ENCODE data around the gene ANKRD27. TPM values are rescaled to one million over a fixed set of nuclear protein-coding genes. Genes with fewer than 3 reads are reported as not detected.
"Not testable (repeated sequence)": the region's sequence is repeated elsewhere in the genome, so short reads cannot be mapped to it uniquely, and the experiment has no call there.

Gene ANKRD27
- total RNA-seq, 2 donors from 2014 or later: 23.8 to 26.9 TPM

- ATAC-seq: no peak
These were observed 53.0 kb downstream of the ANKRD27 start for GRCh38 chr19:32622002-32622401.

GRCh38 chr19:32619051-32619685 is 55.8 kb downstream of the ANKRD27 start:
- DNase-seq (no peak), ATAC-seq (no peak)
- intact Hi-C loops (cut with DNase I): no loop called here

More at GRCh38 chr19:32622002-32622401, 53.0 kb downstream of the ANKRD27 start:
- intact Hi-C loops (cut with DNase I): no loop called here
- no peak for DNase-seq

- DNase-seq: no peak
- intact Hi-C loops (cut with DNase I): no loop called here
- ATAC-seq: no peak
These were observed 59.4 kb downstream of the ANKRD27 start for GRCh38 chr19:32615569-32615968.

GRCh38 chr19:32614916-32615315 is 60.1 kb downstream of the ANKRD27 start:
- intact Hi-C loops (cut with DNase I): no loop called here
- DNase-seq: no peak
- no peak for ATAC-seq

- no peak for DNase-seq
- intact Hi-C loops (cut with DNase I): no loop called here
- no peak for ATAC-seq
These were observed 62.0 kb downstream of the ANKRD27 start for GRCh38 chr19:32613008-32613407.

GRCh38 chr19:32611161-32611560 is 63.8 kb downstream of the ANKRD27 start:
- no peak for ATAC-seq
- no peak for DNase-seq
- intact Hi-C loops (cut with DNase I): no loop called here

- DNase-seq: no peak
- intact Hi-C loops (cut with DNase I): loop anchor here in 1 of 2 donors (10.0 kb wide), 1 partner anchor 77 kb away; no protein-coding TSS in a partner anchor
- ATAC-seq: no peak
These were observed 67.5 kb downstream of the ANKRD27 start for GRCh38 chr19:32607479-32607878.

- DNase-seq (no peak), ATAC-seq (no peak)
- intact Hi-C loops (cut with DNase I): loop anchor here in 1 of 2 donors (10.0 kb wide), 1 partner anchor 79 kb away; no protein-coding TSS in a partner anchor
These were observed 68.7 kb downstream of the ANKRD27 start for GRCh38 chr19:32606289-32606688.

GRCh38 chr19:32605544-32605943 is 69.4 kb downstream of the ANKRD27 start:
- DNase-seq (no peak), ATAC-seq (no peak)
- intact Hi-C loops (cut with DNase I): loop anchor here in 1 of 2 donors (10.0 kb wide), 1 partner anchor 79 kb away; no protein-coding TSS in a partner anchor

GRCh38 chr19:32603961-32604360 is 71.0 kb downstream of the ANKRD27 start:
- no peak for DNase-seq
- no peak for ATAC-seq
- intact Hi-C loops (cut with DNase I): loop anchor here in 1 of 2 donors (10.0 kb wide), 1 partner anchor 81 kb away; no protein-coding TSS in a partner anchor

- intact Hi-C loops (cut with DNase I): loop anchor here in 1 of 2 donors (10.0 kb wide), 1 partner anchor 85 kb away; no protein-coding TSS in a partner anchor
- DNase-seq (no peak), ATAC-seq (peak in 1 of 2 donors; percentile 49)
These were observed 75.2 kb downstream of the ANKRD27 start for GRCh38 chr19:32599736-32600157.

GRCh38 chr19:32599258-32599657 is 75.7 kb downstream of the ANKRD27 start:
- DNase-seq: no peak
- intact Hi-C loops (cut with DNase I): no loop called here
- ATAC-seq: no peak

- DNase-seq (no peak), ATAC-seq (no peak)
- intact Hi-C loops (cut with DNase I): no loop called here
These were observed 77.0 kb downstream of the ANKRD27 start for GRCh38 chr19:32598022-32598421.

- DNase-seq (no peak), ATAC-seq (no peak)
- intact Hi-C loops (cut with DNase I): no loop called here
These were observed 79.5 kb downstream of the ANKRD27 start for GRCh38 chr19:32595491-32595890.

GRCh38 chr19:32594021-32594420 is 81.0 kb downstream of the ANKRD27 start:
- intact Hi-C loops (cut with DNase I): no loop called here
- ATAC-seq (no peak), DNase-seq (no peak)

- DNase-seq; ATAC-seq; intact Hi-C loops (cut with DNase I): not testable (repeated sequence)
These were observed 87.1 kb downstream of the ANKRD27 start for GRCh38 chr19:32587747-32588504.

GRCh38 chr19:32581705-32582179 is 93.2 kb downstream of the ANKRD27 start:
- intact Hi-C loops (cut with DNase I): no loop called here
- DNase-seq (peak; percentile 46), ATAC-seq (peak; percentile 16 to 37)

- DNase-seq (peak; percentile 98), ATAC-seq (peak; percentile 99)
- intact Hi-C loops (cut with DNase I): no loop called here
These were observed 93.9 kb downstream of the ANKRD27 start, which contains the start of gene PDCD5 for GRCh38 chr19:32580901-32581704. Gene PDCD5 (plus strand): TSS chr19:32581190. CDS start chr19:32581262, 72 bp downstream.

- ATAC-seq (peak; percentile 16 to 27), DNase-seq (no peak)
- intact Hi-C loops (cut with DNase I): no loop called here
These were observed 94.6 kb downstream of the ANKRD27 start for GRCh38 chr19:32580353-32580900.
